Epithelial cell of prostate (primary cell): Measurements from ENCODE around the gene PNPLA7.

Experiments
- DNase-seq: peaks from one replicate; pipeline ENCODE4 v3.0.0-alpha.2; 2011; ENCODE audit warnings: low read depth, low spot score
- H3K27ac ChIP-seq: fragments of 450-650 bp; 2 replicates; pipeline ENCODE4 v1.5.1; 2017; ENCODE audit warnings: mild to moderate bottlenecking

Gene PNPLA7

DNA sequence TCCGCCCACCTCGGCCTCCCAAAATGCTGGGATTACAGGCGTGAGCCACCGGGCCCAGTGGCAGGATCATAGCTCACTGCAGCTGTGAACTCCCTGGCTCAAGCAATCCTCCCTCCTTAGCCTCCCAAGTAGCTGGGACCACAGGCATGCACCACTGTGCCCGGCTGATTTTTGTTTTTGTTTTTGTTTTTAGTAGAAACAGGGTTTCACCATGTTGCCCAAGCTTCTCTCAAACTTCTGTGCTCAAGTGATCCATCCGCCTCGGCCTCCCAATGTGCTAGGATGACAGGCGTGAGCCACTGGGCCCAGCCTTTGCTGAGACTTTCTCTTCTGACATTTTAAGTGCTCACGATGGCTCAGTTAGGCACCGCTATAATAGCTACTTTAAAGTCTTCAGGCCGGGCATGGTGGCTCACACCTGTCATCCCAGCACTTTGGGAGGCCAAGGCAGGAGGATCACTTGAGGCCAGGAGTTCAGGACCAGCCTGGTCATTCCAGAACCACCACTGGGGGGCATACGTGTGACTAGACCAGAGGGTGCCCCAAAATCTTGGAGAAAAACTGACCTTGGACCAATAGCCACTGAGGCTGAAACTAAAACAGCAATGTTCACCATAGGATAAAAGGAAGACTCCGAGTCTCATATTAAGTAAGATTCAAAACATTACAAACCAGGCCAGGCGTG is 106.0 kb downstream of the PNPLA7 start:
- H3K27ac ChIP-seq, result no peak overlapping the region
- DNase-seq, result no peak

DNA sequence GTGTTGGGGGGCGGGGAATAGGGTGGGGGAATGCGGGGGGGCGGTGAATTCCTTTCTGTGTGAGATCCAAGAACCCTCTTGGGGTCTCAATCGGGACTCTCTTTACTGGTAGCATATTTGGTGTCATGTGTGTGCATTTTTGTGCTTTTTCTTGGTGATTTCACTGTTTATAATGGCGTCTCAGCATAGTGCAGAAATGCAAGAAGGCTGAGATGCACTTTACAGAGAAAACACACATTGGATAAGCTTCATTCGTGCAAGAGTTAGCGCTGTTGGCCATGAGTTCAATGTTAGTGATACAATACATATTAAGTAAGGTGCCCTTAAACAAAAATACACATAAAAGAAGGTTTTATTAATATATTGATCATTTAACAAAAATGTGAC is 108.3 kb downstream of the PNPLA7 start:
- DNase-seq, result no peak
- H3K27ac ChIP-seq, result no peak overlapping the region

DNA sequence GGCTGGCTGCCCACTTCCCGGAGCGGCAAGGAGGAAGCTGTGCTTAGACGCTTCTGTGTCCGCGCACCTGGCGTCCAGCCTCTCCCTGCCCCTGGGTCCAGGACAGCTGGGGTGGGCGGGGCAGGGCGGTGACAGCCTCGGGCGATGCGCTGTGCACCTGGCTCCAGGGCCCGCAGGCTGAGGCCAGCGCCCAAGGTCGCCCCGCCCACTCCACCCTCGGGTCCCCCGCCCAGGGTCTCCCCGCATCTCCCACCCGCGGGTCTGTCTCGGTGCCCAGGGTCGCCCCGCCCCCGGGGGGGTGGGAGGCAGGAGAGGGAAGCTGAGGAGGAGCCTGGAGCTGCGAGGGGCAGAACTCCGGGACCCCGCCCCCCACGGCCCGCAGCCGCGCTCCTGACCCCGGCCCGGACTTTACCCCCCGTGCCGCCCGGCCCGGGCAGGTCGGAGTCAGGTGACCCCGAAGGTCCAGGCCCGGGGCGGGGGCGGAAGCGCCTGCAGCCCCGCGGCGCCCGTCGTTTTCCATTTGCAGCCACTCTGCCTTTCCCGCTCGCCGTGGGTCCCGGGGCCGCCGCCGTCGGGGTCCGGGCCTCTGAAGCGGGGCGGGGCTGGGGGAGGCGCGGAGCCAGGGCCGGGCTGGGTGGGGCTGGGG is 108.8 kb downstream of the PNPLA7 start, which contains the start of gene ENTPD8:
Gene ENTPD8, minus strand, starts transcription at position 69 of the 646 bp plus-strand sequence. CDS start 3,072 bp downstream, outside the sequence.
- no peak within 1 kb of the TSS for H3K27ac ChIP-seq

DNA sequence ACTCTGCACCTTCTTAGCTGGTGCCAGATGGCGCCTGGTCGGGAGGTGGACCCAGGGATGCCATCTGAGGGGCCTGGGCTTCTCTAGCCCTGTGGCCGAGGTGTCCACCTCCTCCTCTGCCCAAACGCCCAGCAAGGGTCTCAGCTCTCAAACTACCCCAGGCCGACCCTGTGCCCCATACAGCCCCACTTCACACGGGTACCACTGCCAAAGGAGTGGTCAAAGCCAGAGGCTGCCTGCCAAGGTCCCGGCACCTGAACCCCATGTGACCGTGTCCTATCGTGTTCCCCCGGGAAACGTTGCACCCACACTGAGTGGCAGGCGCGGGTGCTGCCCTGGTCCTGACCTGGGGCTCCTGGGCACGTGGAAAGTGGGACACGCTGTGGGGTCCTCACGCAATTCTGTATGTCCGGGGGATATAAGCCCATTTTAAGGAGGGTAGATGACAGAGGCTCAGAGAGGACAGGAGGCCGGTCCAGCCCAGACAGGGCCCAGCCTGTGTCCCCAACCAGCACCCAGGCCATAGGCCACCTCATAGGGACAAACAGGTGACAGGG is 111.0 kb downstream of the PNPLA7 start:
- DNase-seq, result no peak
- H3K27ac ChIP-seq, result no peak overlapping the region

More for the DNA sequence above, 108.8 kb downstream of the PNPLA7 start, which contains the start of gene ENTPD8:
- DNase-seq, result no peak

DNA sequence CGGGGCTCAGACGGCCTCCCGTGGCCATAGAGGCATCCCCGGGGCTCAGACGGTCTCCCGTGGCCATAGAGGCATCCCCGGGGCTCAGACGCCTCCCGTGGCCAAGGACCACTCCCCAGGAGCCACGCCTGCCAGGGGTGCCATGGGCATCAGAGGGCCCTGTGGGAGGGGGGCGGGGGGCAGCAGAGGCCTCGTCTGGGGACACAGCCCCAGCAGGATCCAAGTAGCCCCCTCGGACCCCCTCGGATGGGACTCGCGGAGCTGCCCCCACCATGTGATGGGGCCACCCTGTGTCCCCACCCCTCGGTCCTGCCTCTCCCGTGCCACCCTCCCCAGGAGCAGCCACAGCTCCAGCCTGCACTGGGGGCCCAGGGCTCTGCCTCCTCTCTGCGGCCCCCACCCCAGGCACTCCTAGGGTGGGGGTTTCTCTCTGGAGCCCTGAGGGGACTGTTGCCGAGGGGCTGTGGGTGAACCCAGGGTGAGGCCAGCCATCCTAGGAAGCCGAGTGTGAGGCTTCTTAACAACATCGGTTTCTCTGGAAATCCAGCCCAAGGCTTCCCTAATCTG is 111.5 kb downstream of the PNPLA7 start:
- no peak for DNase-seq
- H3K27ac ChIP-seq, result no peak overlapping the region

DNA sequence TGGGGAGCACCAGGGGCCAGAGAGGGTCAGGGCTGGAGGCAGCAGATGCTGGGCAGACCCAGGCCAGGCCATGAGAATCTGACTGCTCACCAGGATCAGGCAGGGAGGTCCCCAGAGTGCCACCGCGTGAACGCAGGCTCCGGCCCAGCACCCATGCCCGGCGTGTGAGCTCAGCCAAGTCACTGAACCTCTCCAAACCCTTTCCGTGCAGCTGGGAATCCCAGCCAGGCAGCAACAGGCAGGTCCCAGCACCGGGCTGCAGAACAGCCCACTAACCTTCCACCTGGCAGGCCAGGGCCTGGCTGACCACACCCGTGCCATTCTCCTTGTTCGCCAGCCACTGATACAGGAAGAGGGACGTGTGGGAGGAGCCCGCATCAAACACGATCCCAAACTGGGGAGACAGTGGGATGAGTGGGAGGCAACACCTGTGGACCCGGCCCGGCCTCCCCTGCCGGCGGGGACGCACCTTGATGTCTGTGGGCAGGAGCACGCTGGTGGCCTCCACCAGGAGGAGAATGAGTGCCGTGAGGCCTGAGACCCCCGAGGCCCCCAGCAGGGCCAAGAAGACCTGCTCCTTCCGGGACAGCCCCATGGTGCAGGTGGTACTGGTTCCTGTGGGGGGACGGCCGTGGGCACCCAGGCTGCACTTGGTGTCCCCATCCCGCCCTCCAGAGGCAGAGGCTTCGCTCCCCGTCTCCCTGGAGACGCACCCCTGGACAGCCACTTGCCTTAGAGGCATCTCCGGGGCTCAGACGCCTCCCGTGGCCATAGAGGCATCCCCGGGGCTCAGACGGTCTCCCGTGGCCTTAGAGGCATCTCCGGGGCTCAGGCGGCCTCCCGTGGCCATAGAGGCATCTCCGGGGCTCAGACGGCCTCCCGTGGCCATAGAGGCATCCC is 112.3 kb downstream of the PNPLA7 start:
- no peak for DNase-seq
- no peak overlapping the region for H3K27ac ChIP-seq

DNA sequence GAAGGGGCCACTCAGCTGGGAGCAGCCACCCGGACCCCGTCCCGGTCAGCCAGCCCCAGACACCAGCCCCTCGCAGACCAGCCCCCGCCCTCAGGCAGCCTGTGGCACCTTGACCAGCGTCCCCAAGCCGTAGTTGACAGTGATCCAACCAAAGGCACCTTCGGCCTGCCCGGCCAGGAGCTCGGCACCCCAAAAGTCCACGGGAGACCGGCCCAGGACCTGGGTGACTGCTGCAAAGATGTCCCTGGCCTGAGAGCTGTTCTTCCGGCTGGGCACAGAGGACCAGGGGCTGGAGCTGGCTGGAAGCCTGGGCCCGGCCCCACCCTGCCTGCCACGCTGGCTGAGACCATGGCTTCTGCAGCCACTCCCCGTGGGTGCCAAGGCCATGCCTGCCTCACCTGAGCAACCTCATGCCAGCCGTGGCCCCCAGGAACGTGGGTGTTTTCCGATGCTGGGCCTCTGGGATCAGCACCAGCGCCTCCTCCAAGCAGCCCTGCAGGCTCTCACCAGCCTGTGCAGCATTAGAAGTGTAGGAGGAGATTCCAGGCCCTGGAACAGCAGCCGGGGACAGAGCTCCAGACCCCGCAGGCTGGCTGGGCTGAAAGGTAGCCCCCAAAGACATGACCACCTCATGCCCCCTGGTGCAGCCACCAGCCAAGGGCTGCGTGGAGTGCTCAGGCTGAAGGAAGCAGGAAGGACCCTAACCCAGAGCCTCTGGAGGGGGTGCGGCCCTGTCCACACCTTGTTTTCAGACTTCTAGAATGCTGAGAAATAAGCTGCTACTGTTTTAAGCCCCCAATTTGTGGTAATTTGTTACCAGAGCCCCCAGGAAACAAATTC is 113.2 kb downstream of the PNPLA7 start:
- H3K27ac ChIP-seq, result no peak overlapping the region
- DNase-seq, result no peak

DNA sequence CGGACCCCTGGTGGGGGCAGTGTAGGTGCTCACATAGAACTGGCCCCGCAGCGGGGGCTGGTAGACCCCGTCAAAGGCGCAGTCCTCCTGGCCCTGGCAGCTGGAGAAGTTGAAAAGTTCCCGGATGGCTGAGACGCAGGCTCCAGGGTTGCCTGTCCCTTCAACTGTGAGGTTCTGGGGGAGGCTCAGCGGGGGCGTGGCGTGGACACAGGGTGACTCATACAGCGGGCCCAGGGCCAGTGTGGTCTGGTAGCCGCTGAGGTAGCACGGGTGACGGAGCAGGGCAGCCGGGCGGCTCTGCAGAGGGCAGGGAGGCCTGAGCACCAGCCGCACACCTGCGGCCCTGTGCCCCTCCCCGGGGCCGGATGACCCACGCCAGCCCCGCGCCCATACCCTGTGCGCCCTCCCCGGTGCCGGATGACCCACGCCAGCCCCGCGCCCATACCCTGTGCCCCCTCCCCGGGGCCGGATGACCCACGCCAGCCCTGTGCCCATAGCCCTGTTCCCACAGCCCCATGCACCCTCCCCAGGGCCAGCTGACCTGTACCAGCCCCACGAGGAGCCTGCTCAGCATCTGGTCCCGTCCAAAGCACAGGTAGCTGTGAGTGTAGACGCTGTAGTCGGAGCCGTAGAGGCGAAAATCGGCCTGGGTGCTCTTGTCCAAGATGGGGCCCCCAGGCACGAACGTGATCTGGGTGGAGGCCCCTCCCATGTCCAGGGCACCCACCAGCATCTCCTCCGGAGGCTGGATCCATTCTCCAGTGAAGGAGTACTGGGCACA is 114.0 kb downstream of the PNPLA7 start:
- no peak for DNase-seq
- no peak overlapping the region for H3K27ac ChIP-seq

DNA sequence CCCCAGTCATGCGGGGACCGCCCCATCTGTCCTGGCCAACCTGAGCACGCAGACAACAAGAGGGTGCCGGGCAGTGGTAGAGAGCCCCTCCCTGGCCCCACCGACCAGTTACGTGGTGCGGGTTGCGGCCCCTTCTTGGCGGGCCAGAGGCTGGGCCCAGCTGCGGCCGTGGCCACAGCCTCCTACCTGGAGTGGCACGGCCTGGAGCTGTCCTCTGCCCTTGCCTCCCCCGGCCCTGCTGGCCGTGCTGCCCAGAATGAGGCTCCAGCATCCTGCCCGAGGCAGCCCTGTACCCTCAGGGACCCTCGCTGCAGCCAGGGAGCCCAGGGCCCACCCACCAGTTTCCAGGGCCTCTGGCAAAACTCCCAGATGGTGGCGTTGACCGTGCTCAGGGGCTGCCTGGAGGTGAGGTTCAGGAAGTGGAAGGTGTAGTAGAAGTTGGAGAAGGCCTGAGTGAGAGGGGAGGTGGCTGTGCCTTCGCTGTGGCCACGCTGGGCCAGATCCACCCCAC is 114.8 kb downstream of the PNPLA7 start:
- H3K27ac ChIP-seq, result no peak overlapping the region
- DNase-seq, result no peak

DNA sequence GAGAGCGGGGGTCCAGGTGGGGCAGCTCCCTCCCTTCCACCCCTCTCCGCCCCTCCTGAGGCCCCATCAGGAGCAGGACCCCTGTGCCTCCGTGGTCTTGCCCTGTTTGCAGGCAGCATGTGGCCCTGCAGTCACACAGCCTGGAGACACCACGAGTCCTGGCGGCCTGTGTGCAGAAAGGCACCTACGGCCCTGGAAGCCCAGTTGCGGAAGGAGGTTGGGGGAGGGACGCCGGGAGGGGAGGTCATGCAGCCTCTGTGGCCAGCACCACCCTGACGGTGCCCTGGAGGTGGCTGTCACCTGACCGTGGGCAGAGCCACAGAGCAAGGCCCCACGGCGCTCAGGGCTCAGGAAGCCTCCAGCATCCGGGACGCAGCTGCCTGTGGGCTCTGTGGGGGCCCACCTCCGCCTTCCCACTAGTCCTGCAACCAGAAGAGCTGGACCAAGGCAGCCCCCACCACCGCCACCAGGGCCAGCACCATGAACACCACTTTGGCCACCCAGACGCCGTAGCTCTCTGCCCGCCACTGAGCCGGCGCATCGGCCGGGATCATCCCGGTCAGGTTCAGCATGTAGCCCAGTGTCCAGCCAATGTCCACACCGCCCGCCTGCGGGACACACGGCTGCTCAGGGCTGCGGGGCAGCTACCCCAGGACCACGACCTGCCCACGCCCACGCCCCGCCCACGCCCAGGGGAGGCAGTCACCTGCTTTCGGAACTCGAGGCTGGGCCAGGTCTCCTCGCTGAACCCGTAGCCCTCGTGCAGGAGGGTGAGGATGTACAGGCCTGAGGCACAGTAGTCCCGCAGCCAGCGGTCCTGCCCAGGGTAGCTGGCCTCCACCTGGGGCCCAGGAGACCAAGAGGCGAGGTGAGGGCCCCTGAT is 115.5 kb downstream of the PNPLA7 start:
- no peak overlapping the region for H3K27ac ChIP-seq
- no peak for DNase-seq

DNA sequence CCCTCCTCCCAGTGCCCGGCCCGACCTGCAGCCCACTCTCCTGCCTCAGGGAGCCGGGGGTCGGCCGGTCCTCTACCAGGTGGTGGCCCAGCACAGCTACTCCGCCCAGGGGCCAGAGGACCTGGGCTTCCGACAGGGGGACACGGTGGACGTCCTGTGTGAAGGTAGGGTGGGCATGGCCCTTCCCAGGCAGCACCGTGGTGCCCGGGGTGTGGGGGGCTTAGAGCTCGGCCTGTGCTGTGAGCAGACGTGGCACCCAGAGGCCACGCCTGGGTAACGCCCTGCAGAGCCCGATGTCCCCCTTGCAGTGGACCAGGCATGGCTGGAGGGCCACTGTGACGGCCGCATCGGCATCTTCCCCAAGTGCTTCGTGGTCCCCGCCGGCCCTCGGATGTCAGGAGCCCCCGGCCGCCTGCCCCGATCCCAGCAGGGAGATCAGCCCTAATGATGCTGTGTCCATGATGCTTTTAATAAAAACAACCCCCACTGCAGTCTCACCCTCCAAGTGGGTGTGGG is 116.2 kb downstream of the PNPLA7 start:
- DNase-seq, result no peak
- no peak overlapping the region for H3K27ac ChIP-seq

DNA sequence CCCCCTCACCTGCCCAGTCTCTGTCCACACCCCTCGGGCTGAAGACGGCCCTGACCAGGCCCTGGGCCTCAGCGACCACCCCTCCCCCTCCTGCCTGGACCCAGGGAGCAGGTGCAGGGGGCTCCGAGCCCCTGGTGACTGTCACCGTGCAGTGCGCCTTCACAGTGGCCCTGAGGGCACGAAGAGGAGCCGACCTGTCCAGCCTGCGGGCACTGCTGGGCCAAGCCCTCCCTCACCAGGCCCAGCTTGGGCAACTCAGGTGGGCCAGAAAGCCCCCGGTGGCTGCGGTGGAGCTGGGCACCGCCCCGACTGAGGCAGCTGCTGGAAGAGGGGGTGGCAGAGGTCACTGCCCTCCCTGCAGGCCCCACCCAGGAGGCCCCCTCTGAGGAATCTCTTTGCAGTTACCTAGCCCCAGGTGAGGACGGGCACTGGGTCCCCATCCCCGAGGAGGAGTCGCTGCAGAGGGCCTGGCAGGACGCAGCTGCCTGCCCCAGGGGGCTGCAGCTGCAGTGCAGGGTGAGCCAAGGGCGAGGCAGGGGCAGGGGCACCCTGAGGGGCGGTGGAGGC is 116.8 kb downstream of the PNPLA7 start:
- H3K27ac ChIP-seq, result no peak overlapping the region
- no peak for DNase-seq

DNA sequence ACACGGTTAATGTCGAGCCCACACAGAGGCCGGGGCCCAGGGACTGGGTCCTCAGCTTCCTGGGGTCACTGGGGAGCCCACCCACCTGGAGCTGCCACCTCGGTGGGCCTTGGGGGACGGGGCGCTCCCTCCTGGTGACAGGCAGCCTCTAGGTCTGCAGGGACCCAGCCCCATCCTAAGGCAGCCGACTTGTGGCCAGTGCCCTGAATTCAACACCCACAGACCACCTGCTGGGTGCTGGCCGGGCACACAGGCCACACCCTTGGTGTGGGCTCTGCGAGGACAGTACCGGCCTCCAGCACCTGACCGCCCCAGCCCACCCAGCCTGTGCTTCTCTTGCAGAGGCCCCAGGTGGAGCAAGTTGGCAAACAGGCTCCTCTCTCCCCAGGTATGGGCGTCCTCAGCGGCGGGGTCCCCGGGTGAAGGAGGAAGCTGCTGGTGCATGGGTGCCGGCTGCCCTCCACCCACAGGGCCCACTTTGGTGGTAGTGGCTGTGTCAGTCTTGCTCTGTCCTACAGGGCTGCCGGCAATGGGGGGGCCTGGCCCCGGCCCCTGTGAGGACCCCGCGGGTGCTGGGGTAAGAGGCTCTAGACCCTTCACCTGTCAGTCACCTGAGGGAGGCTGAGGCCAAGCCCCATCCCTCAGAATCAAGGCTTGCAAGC is 117.4 kb downstream of the PNPLA7 start:
- no peak for DNase-seq
- H3K27ac ChIP-seq, result no peak overlapping the region

DNA sequence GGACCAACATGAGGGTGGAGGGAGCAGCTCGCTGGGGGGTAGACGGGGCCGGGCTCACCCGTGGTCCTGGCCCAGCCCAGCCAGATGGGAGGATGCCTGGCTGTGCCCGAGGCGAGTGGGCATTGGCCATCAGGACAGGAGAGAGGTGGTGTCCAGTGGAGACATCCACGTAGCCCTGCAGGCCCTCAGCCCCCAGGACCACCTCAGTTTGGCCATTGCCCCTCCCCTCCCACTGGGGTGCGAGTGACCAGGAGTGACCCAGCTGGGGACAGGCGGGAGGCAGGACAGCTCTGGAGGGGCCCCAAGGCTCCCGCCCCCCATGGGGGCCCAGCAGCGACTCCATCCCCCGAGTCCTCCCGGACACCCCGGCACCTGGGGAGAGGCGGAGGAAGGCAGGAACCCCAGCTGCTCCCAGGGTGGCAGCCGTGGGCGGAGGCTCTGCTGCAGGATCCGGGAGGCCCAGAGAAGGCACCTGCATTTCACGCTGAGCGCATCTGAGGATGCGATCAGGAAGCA is 118.7 kb downstream of the PNPLA7 start:
- H3K27ac ChIP-seq, result no peak overlapping the region

DNA sequence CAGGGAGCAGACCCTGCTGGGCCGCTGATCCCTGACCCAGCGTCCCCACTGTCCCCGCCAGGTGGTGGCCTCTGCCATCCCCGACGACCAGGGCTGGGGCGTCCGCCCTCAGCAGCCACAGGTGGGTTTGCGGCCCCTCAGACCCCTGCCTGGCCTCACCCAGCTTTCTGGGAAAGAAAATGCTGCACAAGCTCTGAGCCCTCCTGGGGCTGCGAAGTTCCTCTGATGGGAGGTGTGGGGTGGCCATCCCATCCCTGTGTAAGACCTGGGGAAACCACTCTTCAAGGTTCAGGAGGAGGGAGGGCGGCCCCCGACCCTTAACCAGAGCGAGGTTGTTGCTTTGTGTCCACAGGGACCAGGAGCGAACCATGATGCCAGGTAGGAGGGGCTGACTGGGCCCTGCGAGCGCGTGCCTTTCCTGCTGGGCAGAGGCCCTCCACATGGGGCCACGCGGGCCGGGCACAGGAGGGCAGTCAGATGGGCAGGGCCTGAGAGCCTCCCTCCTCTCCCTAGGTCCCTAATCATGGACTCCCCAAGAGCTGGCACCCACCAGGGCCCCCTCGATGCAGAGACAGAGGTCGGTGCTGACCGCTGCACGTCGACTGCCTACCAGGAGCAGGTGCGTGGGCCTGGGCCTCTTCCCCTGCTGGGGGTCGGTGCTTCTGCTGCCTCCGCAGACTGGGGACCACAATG is 119.3 kb downstream of the PNPLA7 start:
- DNase-seq, result no peak
- H3K27ac ChIP-seq, result no peak overlapping the region

More for the DNA sequence above, 118.7 kb downstream of the PNPLA7 start:
- DNase-seq, result no peak
